GM12878 (cell line): ENCODE measurements around the gene FNDC3B. TPM values are rescaled to one million over a fixed set of nuclear protein-coding genes. Genes with fewer than 3 reads are reported as not detected.

Source experiments
- ATAC-seq: fragments of 200-7000 bp; cut with Tn5 transposase; 3 replicates; pipeline ENCODE4 v1.9.1; 2020; ENCODE audit warnings: mild to moderate bottlenecking, moderate library complexity
- BruUV-seq: library from RNA; stranded (reverse); fragments of 400-500 nt; replicated peaks from 2 replicates; lab custom pipeline; 2021; lab: Mats Ljungman, UMichigan
- CTCF ChIA-PET: fragments of 300-600 bp; sonication (Branson Sonifier 250); formaldehyde crosslinking; extraction: SDS; loops from one replicate; lab custom pipeline; 2021; ENCODE audit warnings: inconsistent platforms; lab: Yijun Ruan, JAX
- POLR2A ChIA-PET: fragments of 350-600 bp; formaldehyde crosslinking; extraction: SDS; loops from one replicate; lab custom pipeline; 2021; ENCODE audit warnings: inconsistent platforms; lab: Charles Lee
- RAD21 ChIA-PET: fragments of 300-600 bp; sonication (Branson Sonifier 250); formaldehyde crosslinking; loops from one replicate; lab custom pipeline; 2023; ENCODE audit warnings: antibody characterized with exemption; ENCODE audit not compliant: unreplicated experiment; lab: Charles Lee
- SMC1A ChIA-PET: fragments of 300-600 bp; sonication (Branson Sonifier 250); formaldehyde crosslinking; loops from one replicate; lab custom pipeline; 2023; ENCODE audit not compliant: unreplicated experiment, uncharacterized antibody; lab: Charles Lee
- DNase-seq: peaks from one replicate; pipeline ENCODE4 v3.0.0-alpha.2; 2011; ENCODE audit warnings: low read depth, low spot score
- FAIRE-seq: peaks from 3 replicates; lab custom pipeline; 2011; peaks lifted over from hg19 to GRCh38; lab: Jason Lieb, UNC
- H2AFZ ChIP-seq: 2 replicates; pipeline ENCODE4 v1.6.0; 2011; ENCODE audit warnings: low read depth, low read length, control low read depth; ENCODE audit not compliant: control insufficient read depth
- H3K27ac ChIP-seq: 2 replicates; pipeline ENCODE4 v1.5.1; 2011; ENCODE audit warnings: control low read depth; ENCODE audit not compliant: control insufficient read depth, insufficient read depth
- H3K27me3 ChIP-seq, 2 experiments: replicated peaks in 1 of 2; 2 replicates each; pipeline versions ENCODE4 v1.6.0 to v1.6.1; 2011; ENCODE audit warnings: low read length in 1 of 2; ENCODE audit not compliant: control insufficient read depth in 2 of 2, insufficient read depth in 2 of 2
- H3K36me3 ChIP-seq, 2 experiments: 2 replicates each; pipeline ENCODE4 v1.5.1; 2011; ENCODE audit warnings: low read length in 1 of 2; ENCODE audit not compliant: control insufficient read depth in 2 of 2, insufficient read depth in 2 of 2
- H3K4me1 ChIP-seq: 2 replicates; pipeline ENCODE4 v1.6.1; 2011; ENCODE audit warnings: mild to moderate bottlenecking, low read length, moderate library complexity, mixed read lengths; ENCODE audit not compliant: control insufficient read depth, insufficient read depth
- H3K4me2 ChIP-seq: 2 replicates; pipeline ENCODE4 v1.6.0; 2011; ENCODE audit warnings: control low read depth; ENCODE audit not compliant: control insufficient read depth, insufficient read depth
- H3K4me3 ChIP-seq: fragments of 200-600 bp; sonication (generic); 2 replicates; pipeline ENCODE4 v1.5.1; 2016
- H3K79me2 ChIP-seq: 2 replicates; pipeline ENCODE4 v1.6.0; 2011; ENCODE audit warnings: low read length; ENCODE audit not compliant: control insufficient read depth, insufficient read depth
- H3K9ac ChIP-seq: 2 replicates; pipeline ENCODE4 v1.8.0; 2011; ENCODE audit warnings: low read length, control low read depth, mixed read lengths; ENCODE audit not compliant: control insufficient read depth, insufficient read depth
- H3K9me3 ChIP-seq: replicated peaks from 3 replicates; pipeline ENCODE4 v1.5.1; 2011; ENCODE audit warnings: mild to moderate bottlenecking, low read length; ENCODE audit not compliant: control insufficient read depth, insufficient read depth
- H4K20me1 ChIP-seq: 2 replicates; pipeline ENCODE4 v1.6.0; 2011; ENCODE audit not compliant: control insufficient read depth, insufficient read depth
- BCL11A ChIP-seq: IDR thresholded peaks from 2 replicates; pipeline ENCODE4 v1.6.1; 2011; ENCODE audit warnings: low read depth, low read length
- CREM ChIP-seq: IDR thresholded peaks from 2 replicates; pipeline ENCODE4 v1.6.1; 2014; ENCODE audit warnings: antibody characterized with exemption, low read depth
- HCFC1 ChIP-seq: fragments of 150-350 bp; IDR thresholded peaks from 2 replicates; pipeline ENCODE4 v1.6.1; 2014; ENCODE audit warnings: low read length
- KAT2A ChIP-seq: conservative IDR thresholded peaks from 2 replicates; pipeline ENCODE4 v1.6.1; 2011; ENCODE audit warnings: low read depth, low read length; ENCODE audit not compliant: control insufficient read depth
- KLF5 ChIP-seq: fragments of 450-650 bp; IDR thresholded peaks from 2 replicates; pipeline ENCODE4 v1.6.1; 2014; ENCODE audit warnings: mild to moderate bottlenecking; ENCODE audit not compliant: partially characterized antibody
- NBN ChIP-seq: fragments of 450-650 bp; IDR thresholded peaks from 2 replicates; pipeline ENCODE4 v1.6.1; 2016
- NFIC ChIP-seq: IDR thresholded peaks from 2 replicates; pipeline ENCODE4 v1.6.1; 2012; ENCODE audit warnings: low read depth, mild to moderate bottlenecking, inconsistent platforms, low read length, moderate library complexity
- RBBP5 ChIP-seq: fragments of 200-600 bp; sonication (generic); conservative IDR thresholded peaks from 2 replicates; pipeline ENCODE4 v1.6.1; 2016
- SP1 ChIP-seq: IDR thresholded peaks from one replicate; pipeline ENCODE4 v1.6.1; 2011; ENCODE audit warnings: low read depth, low read length
- STAT3 ChIP-seq: IDR thresholded peaks from 2 replicates; pipeline ENCODE4 v1.6.1; 2011; ENCODE audit warnings: low read depth, low read length, improper control_type of control experiment
- TCF3 ChIP-seq: IDR thresholded peaks from 2 replicates; pipeline ENCODE4 v1.6.1; 2012; ENCODE audit warnings: low read depth, mild to moderate bottlenecking, low read length, borderline replicate concordance; ENCODE audit not compliant: insufficient read depth
- YBX1 ChIP-seq: fragments of 450-650 bp; IDR thresholded peaks from 2 replicates; pipeline ENCODE4 v1.6.1; 2016; ENCODE audit warnings: antibody characterized with exemption
- WGBS: methylation state at CpG from one replicate; pipeline ENCODE4 v1.1.6; 2016; ENCODE audit warnings: low lambda C conversion rate; ENCODE audit not compliant: insufficient replicate concordance, insufficient coverage; ENCODE audit errors: missing lambda C conversion rate; 5-methylcytosine and 5-hydroxymethylcytosine counted together
- in situ Hi-C: fragments of 300-500 bp; cut with MboI; formaldehyde crosslinking; loops from 9 replicates; pipeline ENCODE4 v1.14.3; 2018; ENCODE audit warnings: mixed read lengths
- intact Hi-C: fragments of 100-400 bp; cut with micrococcal nuclease; formaldehyde crosslinking; loops from one replicate; pipeline ENCODE4 v1.14.2; 2022; ENCODE audit not compliant: unreplicated experiment
- polyA plus RNA-seq, 11 experiments: library from polyadenylated mRNA; depleted of rRNA in 4 of 11; unstranded in 6 of 11; stranded (reverse) in 5 of 11; fragments of >200 nt; fragmentation: Nextera tagmentation in 4 of 11; fragmentation: Illumina TruSeq in 1 of 11; extraction: Ambion mirVana in 4 of 11; extraction: Trizol in 1 of 11; gene quantifications; 1 replicate in 1 of 11; 2 replicates in 10 of 11; pipeline versions ENCODE4 v1.2.1 to v1.2.3, GENCODE V29; 2011 to 2016; ENCODE audit warnings: inconsistent platforms in 2 of 11, missing spikeins in 2 of 11, low read depth in 1 of 11
- total RNA-seq, 4 experiments: library from RNA; depleted of rRNA in 3 of 4; stranded (reverse); fragments of >200 nt in 3 of 4; fragmentation: Illumina TruSeq in 1 of 4; extraction: Trizol in 1 of 4; gene quantifications; 2 replicates each; pipeline versions ENCODE4 v1.2.1 to v1.2.3, GENCODE V29; 2013 to 2021
- TF ChIP-seq, protein P1 (sequence below): fragments of 450-650 bp; IDR thresholded peaks from 2 replicates; pipeline ENCODE4 v1.6.1; 2016; ENCODE audit warnings: mild to moderate bottlenecking
- TF ChIP-seq, protein P2 (sequence below): IDR thresholded peaks from 2 replicates; pipeline ENCODE4 v1.6.1; 2011; ENCODE audit warnings: low read depth, mild to moderate bottlenecking, low read length, moderate library complexity, borderline replicate concordance; ENCODE audit errors: extremely low read depth
- TF ChIP-seq, protein P3 (sequence below): IDR thresholded peaks from 2 replicates; pipeline ENCODE4 v1.6.1; 2011; ENCODE audit warnings: borderline replicate concordance, low read depth, mild to moderate bottlenecking, moderate library complexity, low read length; ENCODE audit not compliant: insufficient read depth, poor library complexity, severe bottlenecking
- TF ChIP-seq, protein P4 (sequence below): fragments of 450-650 bp; IDR thresholded peaks from 2 replicates; pipeline ENCODE4 v1.6.1; 2014; ENCODE audit warnings: mild to moderate bottlenecking

The FNDC3B gene
- total and polyA plus RNA-seq, 10 of the 15 experiments (the other 5 are each of a cell fraction or from before 2014, with no cell fraction given), result 7.9 to 35.0 (median 18.5) TPM

DNA sequence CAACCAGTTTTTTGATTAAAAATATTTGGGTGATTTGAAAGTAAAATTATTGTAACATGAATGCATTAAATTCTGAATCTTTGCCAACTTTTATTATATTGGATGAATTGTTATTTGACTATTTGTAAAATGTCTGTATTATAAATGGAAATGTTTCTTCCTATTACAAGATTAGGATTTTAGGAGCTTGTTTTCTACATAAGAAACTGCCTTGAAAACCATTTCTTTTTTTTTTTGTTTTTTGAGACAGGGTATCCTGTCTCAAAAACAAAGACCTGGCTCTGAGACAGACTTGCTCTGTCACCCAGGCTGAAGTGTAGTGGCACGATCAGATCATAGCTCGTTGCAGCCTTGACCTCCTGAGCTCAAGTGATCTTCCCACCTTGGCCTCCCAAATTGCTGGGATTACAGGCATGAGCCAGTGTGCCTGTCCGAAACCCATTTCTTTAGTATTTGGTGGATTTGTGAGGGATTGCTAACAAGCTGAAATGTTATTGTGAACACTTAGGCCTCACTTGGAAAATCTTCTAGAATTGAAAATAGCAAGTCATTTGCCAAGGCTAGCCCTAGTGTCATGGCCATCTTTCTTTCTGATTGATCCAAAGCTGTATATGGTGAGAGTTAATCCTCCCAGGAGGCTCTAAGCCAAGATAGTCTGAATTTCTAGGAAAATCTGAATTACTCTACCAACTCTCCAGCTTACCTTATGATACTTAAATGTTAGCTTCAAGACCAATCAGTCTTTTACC is 100.3 kb downstream of the FNDC3B start (continued):
- TF ChIP-seq, protein P1, sequence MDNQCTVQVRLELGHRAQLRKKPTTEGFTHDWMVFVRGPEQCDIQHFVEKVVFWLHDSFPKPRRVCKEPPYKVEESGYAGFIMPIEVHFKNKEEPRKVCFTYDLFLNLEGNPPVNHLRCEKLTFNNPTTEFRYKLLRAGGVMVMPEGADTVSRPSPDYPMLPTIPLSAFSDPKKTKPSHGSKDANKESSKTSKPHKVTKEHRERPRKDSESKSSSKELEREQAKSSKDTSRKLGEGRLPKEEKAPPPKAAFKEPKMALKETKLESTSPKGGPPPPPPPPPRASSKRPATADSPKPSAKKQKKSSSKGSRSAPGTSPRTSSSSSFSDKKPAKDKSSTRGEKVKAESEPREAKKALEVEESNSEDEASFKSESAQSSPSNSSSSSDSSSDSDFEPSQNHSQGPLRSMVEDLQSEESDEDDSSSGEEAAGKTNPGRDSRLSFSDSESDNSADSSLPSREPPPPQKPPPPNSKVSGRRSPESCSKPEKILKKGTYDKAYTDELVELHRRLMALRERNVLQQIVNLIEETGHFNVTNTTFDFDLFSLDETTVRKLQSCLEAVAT, result no peak
- TF ChIP-seq SP1 (no peak), YBX1 (no peak)
- TF ChIP-seq, protein P2, sequence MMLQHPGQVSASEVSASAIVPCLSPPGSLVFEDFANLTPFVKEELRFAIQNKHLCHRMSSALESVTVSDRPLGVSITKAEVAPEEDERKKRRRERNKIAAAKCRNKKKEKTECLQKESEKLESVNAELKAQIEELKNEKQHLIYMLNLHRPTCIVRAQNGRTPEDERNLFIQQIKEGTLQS, result no peak

DNA sequence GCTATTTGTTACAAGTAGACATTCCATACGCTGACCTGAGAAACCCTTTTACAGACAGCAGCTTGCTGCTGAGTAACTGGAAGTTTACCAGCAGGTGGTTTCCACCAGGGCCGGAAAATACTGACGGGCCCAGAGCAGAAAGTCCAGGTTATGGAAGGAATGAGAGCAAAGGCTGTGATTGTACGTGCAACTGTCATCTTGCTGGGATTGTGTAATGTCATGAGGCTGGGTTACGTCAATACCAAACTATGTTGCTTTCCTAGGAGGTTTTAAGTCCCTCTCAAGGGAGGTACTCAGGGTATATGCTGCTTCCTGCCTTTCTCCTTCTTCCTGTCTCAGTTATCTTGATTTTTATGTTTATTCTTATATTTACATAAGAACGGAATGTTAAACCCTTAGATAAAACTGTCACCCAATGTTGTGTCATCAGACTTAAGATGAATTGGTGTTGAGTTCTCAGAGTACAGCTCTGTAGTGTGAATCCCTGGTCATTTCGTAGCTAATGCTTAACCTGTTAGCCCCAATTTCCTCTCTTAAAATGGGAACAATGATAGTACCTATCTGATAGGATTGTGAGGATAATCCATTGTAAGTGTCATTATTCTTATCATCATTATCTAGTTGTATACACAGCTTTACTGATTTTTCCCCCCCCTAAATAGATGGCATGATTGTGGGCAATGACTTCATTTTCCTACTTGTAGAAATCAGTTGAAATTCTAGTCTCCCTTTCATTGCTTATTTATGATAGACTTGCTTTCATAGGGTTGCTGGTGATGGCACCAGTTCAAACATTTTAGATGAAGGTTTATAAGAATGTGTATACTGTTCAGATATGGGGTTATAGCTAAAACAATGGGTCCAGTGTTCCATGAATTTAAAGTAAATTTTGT is 101.4 kb downstream of the FNDC3B start:
- H3K27me3 ChIP-seq, result no peaks in the 10 kb centered on the region
- 79% methylated on average over 7 of the region's 7 CpGs for WGBS
- intact Hi-C loops (loop anchor here (5.0 kb wide), 2 partner anchors 42 to 78 kb away; no protein-coding TSS in a partner anchor), in situ Hi-C loops (no loop called here)
- H3K4me1 ChIP-seq, result peaks cover 78% of the 10 kb centered on the region
- H3K9me3 ChIP-seq, result no peaks in the 10 kb centered on the region
- no peaks in the 10 kb centered on the region for H4K20me1 ChIP-seq
- FAIRE-seq (no peak), DNase-seq (no peak), ATAC-seq (no peak)
- peaks cover 48% of the 10 kb centered on the region for H3K79me2 ChIP-seq
- no peak overlapping the region for H3K4me3 ChIP-seq
- no peak overlapping the region for H2AFZ ChIP-seq
- ChIA-PET RAD21 (interaction anchor here (0.7 to 8.9 kb wide), 25 partner anchors 8 to 307 kb away, joined by 3 to 124 read pairs (median 5); no protein-coding TSS in a partner anchor), SMC1A (interaction anchor here (0.7 to 23.1 kb wide), 25 partner anchors 11 to 303 kb away, joined by 3 to 441 read pairs (median 6); no protein-coding TSS in a partner anchor), CTCF (interaction anchor here (0.7 to 5.6 kb wide), 14 partner anchors 8 to 205 kb away, joined by 3 to 30 read pairs (median 5); no protein-coding TSS in a partner anchor), POLR2A (interaction anchor here (0.7 to 5.5 kb wide), 9 partner anchors 11 to 387 kb away, joined by 3 to 54 read pairs (median 5); no protein-coding TSS in a partner anchor)
- no peak overlapping the region for H3K9ac ChIP-seq
- no TSS peak for BruUV-seq
- H3K36me3 ChIP-seq, result peaks cover 4% of the 10 kb centered on the region in 2 experiments; a peak in 1 of 4 replicates
- peak overlapping the region; percentile 17; the same call in 1 of the 2 replicates for H3K4me2 ChIP-seq
- peak overlapping the region; percentile 95 for H3K27ac ChIP-seq
- no peak for TF ChIP-seq HCFC1
- TF ChIP-seq CREM, result no peak
- no peak for TF ChIP-seq NFIC
- no peak for TF ChIP-seq KAT2A
- no peak for TF ChIP-seq KLF5
- TF ChIP-seq NBN, result no peak
- TF ChIP-seq STAT3, result no peak
- TF ChIP-seq, protein P3, sequence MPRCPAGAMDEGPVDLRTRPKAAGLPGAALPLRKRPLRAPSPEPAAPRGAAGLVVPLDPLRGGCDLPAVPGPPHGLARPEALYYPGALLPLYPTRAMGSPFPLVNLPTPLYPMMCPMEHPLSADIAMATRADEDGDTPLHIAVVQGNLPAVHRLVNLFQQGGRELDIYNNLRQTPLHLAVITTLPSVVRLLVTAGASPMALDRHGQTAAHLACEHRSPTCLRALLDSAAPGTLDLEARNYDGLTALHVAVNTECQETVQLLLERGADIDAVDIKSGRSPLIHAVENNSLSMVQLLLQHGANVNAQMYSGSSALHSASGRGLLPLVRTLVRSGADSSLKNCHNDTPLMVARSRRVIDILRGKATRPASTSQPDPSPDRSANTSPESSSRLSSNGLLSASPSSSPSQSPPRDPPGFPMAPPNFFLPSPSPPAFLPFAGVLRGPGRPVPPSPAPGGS, result peak; percentile 17
- no peak for TF ChIP-seq TCF3
- TF ChIP-seq BCL11A, result no peak
- TF ChIP-seq, protein P4, sequence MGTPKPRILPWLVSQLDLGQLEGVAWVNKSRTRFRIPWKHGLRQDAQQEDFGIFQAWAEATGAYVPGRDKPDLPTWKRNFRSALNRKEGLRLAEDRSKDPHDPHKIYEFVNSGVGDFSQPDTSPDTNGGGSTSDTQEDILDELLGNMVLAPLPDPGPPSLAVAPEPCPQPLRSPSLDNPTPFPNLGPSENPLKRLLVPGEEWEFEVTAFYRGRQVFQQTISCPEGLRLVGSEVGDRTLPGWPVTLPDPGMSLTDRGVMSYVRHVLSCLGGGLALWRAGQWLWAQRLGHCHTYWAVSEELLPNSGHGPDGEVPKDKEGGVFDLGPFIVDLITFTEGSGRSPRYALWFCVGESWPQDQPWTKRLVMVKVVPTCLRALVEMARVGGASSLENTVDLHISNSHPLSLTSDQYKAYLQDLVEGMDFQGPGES, result no peak
- no peak for TF ChIP-seq RBBP5
